Nephron (organoid): Measurements from ENCODE around the gene ATP6V1C2.
"Not testable (repeated sequence)": the region's sequence is repeated elsewhere in the genome, so short reads cannot be mapped to it uniquely, and the experiment has no call there.

ENCODE experiments used
- H3K27ac Mint-ChIP-seq, 3 experiments: 2 replicates each; pipeline ENCODE4 v1.8.0; 2020; ENCODE audit warnings: mixed read lengths in 3 of 3, mild to moderate bottlenecking in 2 of 3, moderate library complexity in 1 of 3
- H3K27me3 Mint-ChIP-seq: 2 replicates; pipeline ENCODE4 v1.8.0; 2021; ENCODE audit warnings: low read depth, mild to moderate bottlenecking, moderate library complexity, mixed read lengths
- H3K36me3 Mint-ChIP-seq: 2 replicates; pipeline ENCODE4 v1.8.0; 2020; ENCODE audit warnings: low read depth, mixed read lengths
- H3K4me1 Mint-ChIP-seq: 2 replicates; pipeline ENCODE4 v1.8.0; 2020; ENCODE audit warnings: mixed read lengths
- H3K4me3 Mint-ChIP-seq, 3 experiments: 2 replicates each; pipeline ENCODE4 v1.8.0; 2020; ENCODE audit warnings: mild to moderate bottlenecking in 3 of 3, mixed read lengths in 3 of 3, moderate library complexity in 2 of 3
- H3K9me3 Mint-ChIP-seq: 2 replicates; pipeline ENCODE4 v1.8.0; 2020; ENCODE audit warnings: mixed read lengths
- CTCF ChIP-seq, 3 experiments: fragments of 200-600 bp; sonication (generic); IDR thresholded peaks; one replicate each; pipeline ENCODE4 v1.5.0; 2021; ENCODE audit warnings: antibody characterized with exemption in 3 of 3; ENCODE audit not compliant: unreplicated experiment in 3 of 3

The ATP6V1C2 gene

DNA sequence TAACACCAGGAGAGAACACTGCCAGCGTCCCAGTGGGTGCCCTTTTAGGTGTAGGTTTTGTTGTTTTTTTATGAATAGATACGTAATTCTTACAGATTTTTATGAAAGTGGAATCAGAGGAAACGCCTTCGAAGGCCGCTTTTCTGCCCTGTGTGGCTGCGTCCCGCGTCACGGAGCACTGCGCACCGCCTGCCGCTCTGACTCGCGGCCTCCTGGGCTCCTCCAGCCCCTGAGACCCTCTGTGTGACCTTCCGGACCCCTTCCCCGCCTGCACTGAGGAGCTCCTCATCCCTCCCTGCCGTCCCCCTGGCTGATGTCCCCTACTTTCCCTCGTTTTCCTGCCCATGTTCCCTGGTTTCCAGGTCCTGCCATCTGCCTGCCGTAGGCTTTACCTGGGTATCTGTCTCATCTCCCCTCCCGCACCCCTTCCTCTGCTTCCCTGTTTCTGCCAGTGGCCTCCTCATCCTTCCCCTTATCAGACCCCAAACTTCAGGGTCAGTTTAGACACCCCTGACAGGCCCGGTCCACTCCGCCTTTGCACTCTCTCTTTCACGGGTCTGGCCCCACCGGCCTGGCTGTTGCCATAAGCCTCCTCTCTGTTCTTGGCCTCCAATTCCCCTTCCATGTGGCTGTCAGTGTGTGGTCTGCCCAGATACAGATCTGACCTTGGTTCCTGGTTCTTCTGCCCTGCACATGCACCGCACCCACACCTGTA is 58.5 kb downstream of the ATP6V1C2 start:
- no peak for TF ChIP-seq CTCF (IDR thresholded peaks at IDR 0.05; ENCODE audit: unreplicated experiment in 3 of 3)
- no peak overlapping the region for H3K4me3 Mint-ChIP-seq
- no peak overlapping the region for H3K27ac Mint-ChIP-seq
- peaks cover 49% of the 10 kb centered on the region for H3K36me3 Mint-ChIP-seq
- peaks cover 1% of the 10 kb centered on the region for H3K4me1 Mint-ChIP-seq
- H3K9me3 Mint-ChIP-seq, result no peaks in the 10 kb centered on the region
- no peaks in the 10 kb centered on the region for H3K27me3 Mint-ChIP-seq

DNA sequence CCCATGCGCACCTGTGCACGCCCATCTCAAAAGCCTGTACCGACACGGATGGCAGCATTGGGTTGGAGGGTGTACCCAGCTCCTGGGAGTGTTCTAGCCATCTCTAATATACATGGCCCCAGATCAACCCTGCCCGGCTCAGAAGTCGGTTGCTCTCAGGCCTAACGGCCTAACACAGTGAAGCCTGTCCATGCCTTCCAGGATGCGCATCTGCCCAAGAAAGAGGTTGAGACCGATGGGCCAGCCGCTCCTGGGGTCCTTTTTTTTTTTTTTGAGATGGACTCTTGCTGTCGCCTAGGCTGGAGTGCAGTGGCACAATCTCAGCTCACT is 59.0 kb downstream of the ATP6V1C2 start:
- peaks cover 54% of the 10 kb centered on the region for H3K36me3 Mint-ChIP-seq
- H3K4me3 Mint-ChIP-seq, result no peak overlapping the region
- TF ChIP-seq CTCF (IDR thresholded peaks at IDR 0.05; ENCODE audit: unreplicated experiment in 3 of 3), result no peak
- H3K27ac Mint-ChIP-seq, result no peak overlapping the region
- H3K27me3 Mint-ChIP-seq, result no peaks in the 10 kb centered on the region
- no peaks in the 10 kb centered on the region for H3K4me1 Mint-ChIP-seq
- H3K9me3 Mint-ChIP-seq, result no peaks in the 10 kb centered on the region

GRCh38 chr2:10780821-10781220 is 59.4 kb downstream of the ATP6V1C2 start:
- peaks cover 54% of the 10 kb centered on the region for H3K36me3 Mint-ChIP-seq
- H3K4me1 Mint-ChIP-seq, H3K9me3 Mint-ChIP-seq, H3K27ac Mint-ChIP-seq, H3K27me3 Mint-ChIP-seq, H3K4me3 Mint-ChIP-seq: not testable (repeated sequence)

- no peaks in the 10 kb centered on the region for H3K4me1 Mint-ChIP-seq
- H3K4me3 Mint-ChIP-seq, result no peak overlapping the region
- no peaks in the 10 kb centered on the region for H3K27me3 Mint-ChIP-seq
- TF ChIP-seq CTCF (IDR thresholded peaks at IDR 0.05; ENCODE audit: unreplicated experiment in 3 of 3), result no peak
- H3K9me3 Mint-ChIP-seq, result no peaks in the 10 kb centered on the region
- H3K27ac Mint-ChIP-seq, result no peak overlapping the region
- H3K36me3 Mint-ChIP-seq, result peaks cover 63% of the 10 kb centered on the region
Measured at GRCh38 chr2:10781746-10782145, 60.3 kb downstream of the ATP6V1C2 start.

GRCh38 chr2:10783421-10783820 is 62.0 kb downstream of the ATP6V1C2 start:
- H3K27ac Mint-ChIP-seq, result no peak overlapping the region
- no peaks in the 10 kb centered on the region for H3K4me1 Mint-ChIP-seq
- H3K36me3 Mint-ChIP-seq, result peaks cover 76% of the 10 kb centered on the region
- H3K4me3 Mint-ChIP-seq, result no peak overlapping the region
- no peaks in the 10 kb centered on the region for H3K9me3 Mint-ChIP-seq
- TF ChIP-seq CTCF (IDR thresholded peaks at IDR 0.05; ENCODE audit: unreplicated experiment in 3 of 3), result no peak
- H3K27me3 Mint-ChIP-seq, result no peaks in the 10 kb centered on the region

DNA sequence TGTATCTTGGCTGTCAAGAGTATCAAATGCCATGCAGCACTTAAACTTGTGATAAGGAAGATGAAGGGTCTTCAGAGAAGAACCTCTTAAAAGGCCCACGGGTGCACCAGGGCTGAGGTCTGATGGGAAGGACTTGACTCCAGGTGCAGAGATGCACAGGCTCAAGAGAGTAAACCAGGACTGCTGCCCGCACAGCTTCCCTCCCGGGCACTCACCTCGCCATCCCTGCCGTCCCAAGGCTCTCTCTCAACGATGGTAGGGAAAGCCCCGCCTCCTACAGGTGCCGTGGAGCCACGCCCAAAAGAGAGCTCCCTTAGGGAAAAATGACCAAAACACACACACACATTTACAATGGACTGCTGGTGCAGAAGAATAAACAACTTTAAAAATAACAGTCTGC is 63.3 kb downstream of the ATP6V1C2 start:
- Mint-ChIP-seq H3K36me3 (peaks cover 89% of the 10 kb centered on the region), H3K4me3 (no peak overlapping the region), H3K9me3 (no peaks in the 10 kb centered on the region), H3K4me1 (no peaks in the 10 kb centered on the region), H3K27me3 (no peaks in the 10 kb centered on the region), H3K27ac (peak overlapping the region in 1 of 3 experiments; percentile 51)
- no peak for TF ChIP-seq CTCF (IDR thresholded peaks at IDR 0.05; ENCODE audit: unreplicated experiment in 3 of 3)
